VCaP (cell line): ENCODE measurements around the gene RASGRF2.

Source experiments
- H3K27ac ChIP-seq: fragments of 450-650 bp; 2 replicates; pipeline ENCODE4 v1.5.1; 2017
- CTCF ChIP-seq: fragments of 450-650 bp; conservative IDR thresholded peaks from 2 replicates; pipeline ENCODE4 v1.5.1; 2017; ENCODE audit warnings: mild to moderate bottlenecking, moderate library complexity

The RASGRF2 gene

GRCh38 chr5:81125959-81126358, 165.8 kb downstream of the RASGRF2 start:
- no peak for TF ChIP-seq CTCF
- H3K27ac ChIP-seq = peak overlapping the region; percentile 42

DNA sequence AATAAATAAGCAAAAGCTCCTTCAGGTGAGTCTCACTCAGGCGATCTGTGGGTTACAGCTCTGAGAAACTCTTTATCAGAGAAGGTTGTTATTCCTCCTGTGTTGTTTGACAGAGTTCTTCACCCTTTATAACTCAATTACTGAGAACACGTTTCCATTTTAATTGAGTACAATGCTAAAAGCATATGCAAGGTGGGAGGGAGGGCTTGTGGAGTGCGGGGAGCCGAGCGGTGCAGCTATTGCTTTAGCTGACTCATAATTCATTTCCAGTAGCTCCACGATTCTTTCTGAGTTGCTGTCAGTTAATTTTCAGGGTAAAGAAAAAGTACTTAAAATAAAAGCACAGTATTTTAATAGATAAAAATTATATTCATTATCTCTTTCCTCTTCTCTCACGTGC, 168.3 kb downstream of the RASGRF2 start:
- no peak overlapping the region for H3K27ac ChIP-seq
- no peak for TF ChIP-seq CTCF

GRCh38 chr5:81132381-81132780, 172.2 kb downstream of the RASGRF2 start:
- H3K27ac ChIP-seq = no peak overlapping the region
- no peak for TF ChIP-seq CTCF

- H3K27ac ChIP-seq = peak overlapping the region; percentile 24; the same call in 1 of the 2 replicates
Observed at GRCh38 chr5:81134066-81134465, 173.9 kb downstream of the RASGRF2 start.

DNA sequence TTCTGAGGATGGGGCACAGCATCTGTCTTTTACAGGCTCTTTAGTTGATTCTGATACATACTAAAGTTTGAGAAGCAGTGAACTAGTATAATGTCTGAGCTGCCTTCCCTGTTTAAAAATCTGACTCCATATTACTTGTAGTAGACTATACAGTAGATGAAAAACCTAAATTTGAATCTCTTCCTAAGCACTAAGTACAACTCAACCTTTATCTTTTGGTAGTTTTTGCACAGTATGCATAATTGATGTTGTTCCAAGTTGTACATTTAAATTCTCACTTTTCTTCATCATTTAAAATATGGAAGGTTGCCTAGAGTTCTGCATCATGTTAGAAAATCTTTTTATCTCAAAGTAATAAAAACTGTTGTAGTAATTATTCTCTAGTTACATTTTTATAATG, 174.4 kb downstream of the RASGRF2 start:
- H3K27ac ChIP-seq = 0 out of 2 replicates have a peak overlapping the region, but pooled peaks have one; percentile 24
- no peak for TF ChIP-seq CTCF

More at GRCh38 chr5:81134066-81134465, 173.9 kb downstream of the RASGRF2 start:
- TF ChIP-seq CTCF = no peak

DNA sequence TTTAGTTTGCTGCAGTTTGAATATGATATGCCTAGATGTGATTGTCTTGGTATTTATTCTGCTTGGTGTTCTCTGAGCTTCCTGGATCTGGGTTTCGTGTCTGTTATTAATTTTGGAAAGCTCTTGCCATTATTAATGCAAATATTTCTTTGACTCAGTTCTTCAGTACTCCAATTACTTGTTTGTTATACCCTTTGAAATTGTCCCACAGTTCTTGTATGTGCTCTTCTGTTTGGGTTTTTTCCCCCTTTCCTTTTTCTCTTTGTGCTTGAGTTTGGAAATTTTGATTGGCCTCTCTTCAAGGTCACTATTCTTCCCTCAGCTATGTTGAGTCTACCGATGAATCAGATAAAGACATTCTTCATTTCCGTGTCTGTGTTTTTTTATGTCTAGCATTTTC, 176.4 kb downstream of the RASGRF2 start:
- H3K27ac ChIP-seq = no peak overlapping the region
- no peak for TF ChIP-seq CTCF

DNA sequence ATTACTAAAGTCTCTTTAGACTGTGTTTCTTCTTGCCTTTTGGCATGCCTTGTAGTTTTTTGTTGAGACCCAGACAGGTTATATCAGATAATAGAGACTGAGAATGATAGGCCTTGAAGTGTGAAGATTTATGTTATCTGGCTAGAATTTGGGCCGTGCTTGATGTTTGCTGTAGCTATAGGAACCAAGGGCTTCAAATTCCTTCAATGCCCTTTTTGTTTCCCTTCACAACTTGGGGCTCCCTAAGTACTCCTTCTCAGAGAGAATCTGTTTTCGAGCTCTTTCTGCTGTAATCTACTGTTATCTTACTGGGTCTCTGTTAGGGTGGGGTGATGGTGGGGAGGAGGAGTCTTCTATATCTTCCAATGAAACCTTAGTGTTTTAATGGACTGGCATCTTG, 177.7 kb downstream of the RASGRF2 start:
- TF ChIP-seq CTCF = no peak
- H3K27ac ChIP-seq = no peak overlapping the region

- TF ChIP-seq CTCF = no peak
- H3K27ac ChIP-seq = no peak overlapping the region
Observed at GRCh38 chr5:81140441-81140840, 180.3 kb downstream of the RASGRF2 start.
